HEK293 (cell line): Measurements from ENCODE around the gene CR1.

ENCODE experiments used
- CTCF ChIA-PET: fragments of 350-600 bp; formaldehyde crosslinking; extraction: SDS; loops from one replicate; lab custom pipeline; 2021; ENCODE audit warnings: antibody characterized with exemption; lab: Yijun Ruan, JAX
- POLR2A ChIA-PET: fragments of 300-600 bp; formaldehyde crosslinking; extraction: SDS; loops from one replicate; lab custom pipeline; 2020; ENCODE audit warnings: antibody characterized with exemption, inconsistent platforms; lab: Yijun Ruan, JAX
- H3K27ac ChIP-seq: fragments of 200-500 bp; sonication (Bioruptor generic); 2 replicates; pipeline ENCODE4 v1.5.1; 2014; ENCODE audit warnings: low read depth, low read length, control low read depth, inconsistent platforms; ENCODE audit errors: extremely low read depth
- H3K36me3 ChIP-seq, 2 experiments: fragments of 200-500 bp in 1 of 2; sonication (Bioruptor generic) in 1 of 2; 1 replicate in 1 of 2; 2 replicates in 1 of 2; pipeline ENCODE4 v1.5.1; 2014 to 2017; ENCODE audit warnings: inconsistent platforms in 2 of 2, low read length in 2 of 2; ENCODE audit not compliant: control insufficient read depth in 2 of 2, insufficient read depth in 1 of 2
- H3K4me1 ChIP-seq: fragments of 200-500 bp; sonication (Bioruptor generic); 2 replicates; pipeline ENCODE4 v1.5.1; 2014; ENCODE audit warnings: mild to moderate bottlenecking, low read length, inconsistent platforms; ENCODE audit not compliant: control insufficient read depth, insufficient read depth
- H3K4me3 ChIP-seq: 2 replicates; pipeline ENCODE4 v1.5.1; 2011; ENCODE audit warnings: low read depth, mild to moderate bottlenecking, control low read depth, low read length, moderate library complexity
- H3K9me3 ChIP-seq: fragments of 200-500 bp; sonication (Bioruptor generic); 2 replicates; pipeline ENCODE4 v1.5.1; 2014; ENCODE audit warnings: low read depth, low read length, inconsistent platforms; ENCODE audit not compliant: control insufficient read depth, insufficient read depth
- BCL11B ChIP-seq: fragments of 450-650 bp; formaldehyde crosslinking; IDR thresholded peaks from 2 replicates; pipeline ENCODE4 v1.5.1; 2016; ENCODE audit warnings: low read depth, missing biosample characterization, missing genetic modification characterization
- FEZF1 ChIP-seq: fragments of 450-650 bp; formaldehyde crosslinking; IDR thresholded peaks from 2 replicates; pipeline ENCODE4 v1.5.1; 2016; ENCODE audit warnings: missing biosample characterization, missing genetic modification characterization
- HOXC10 ChIP-seq: sonication (generic); formaldehyde crosslinking; IDR thresholded peaks from 2 replicates; pipeline ENCODE4 v1.8.1; 2023; ENCODE audit warnings: mild to moderate bottlenecking, missing genetic modification reagents
- MZF1 ChIP-seq: fragments of 450-650 bp; formaldehyde crosslinking; IDR thresholded peaks from 2 replicates; pipeline ENCODE4 v1.5.1; 2017; ENCODE audit warnings: missing biosample characterization, missing genetic modification characterization, borderline replicate concordance
- SP3 ChIP-seq: fragments of 450-650 bp; formaldehyde crosslinking; IDR thresholded peaks from 2 replicates; pipeline ENCODE4 v1.5.1; 2016; ENCODE audit warnings: missing biosample characterization, missing genetic modification characterization
- WT1 ChIP-seq: fragments of 450-650 bp; formaldehyde crosslinking; IDR thresholded peaks from 2 replicates; pipeline ENCODE4 v1.5.1; 2016; ENCODE audit warnings: missing biosample characterization, missing genetic modification characterization
- ZBTB17 ChIP-seq: fragments of 450-650 bp; formaldehyde crosslinking; IDR thresholded peaks from 2 replicates; pipeline ENCODE4 v1.5.1; 2016; ENCODE audit warnings: missing biosample characterization, missing genetic modification characterization
- ZNF473 ChIP-seq: fragments of 450-650 bp; formaldehyde crosslinking; IDR thresholded peaks from 2 replicates; pipeline ENCODE4 v1.5.1; 2017; ENCODE audit warnings: missing biosample characterization, missing genetic modification characterization
- ZNF596 ChIP-seq: fragments of 450-650 bp; IDR thresholded peaks from 2 replicates; pipeline ENCODE4 v1.5.0; 2018; ENCODE audit warnings: missing biosample characterization, mild to moderate bottlenecking, missing genetic modification characterization, moderate library complexity
- ZNF624 ChIP-seq: fragments of 450-650 bp; formaldehyde crosslinking; IDR thresholded peaks from 2 replicates; pipeline ENCODE4 v1.5.1; 2017; ENCODE audit warnings: missing biosample characterization, missing genetic modification characterization
- ZNF670 ChIP-seq: fragments of 450-650 bp; formaldehyde crosslinking; IDR thresholded peaks from 2 replicates; pipeline ENCODE4 v1.5.1; 2016; ENCODE audit warnings: missing biosample characterization, missing genetic modification characterization, low read depth
- ZNF785 ChIP-seq: fragments of 450-650 bp; formaldehyde crosslinking; IDR thresholded peaks from 2 replicates; pipeline ENCODE4 v1.5.1; 2016; ENCODE audit warnings: missing biosample characterization, missing genetic modification characterization
- ZSCAN30 ChIP-seq: fragments of 450-650 bp; IDR thresholded peaks from 2 replicates; pipeline ENCODE4 v1.5.1; 2018; ENCODE audit warnings: missing biosample characterization, mild to moderate bottlenecking, missing genetic modification characterization, moderate library complexity
- TF ChIP-seq, protein P1 (sequence below): fragments of 450-650 bp; formaldehyde crosslinking; IDR thresholded peaks from 2 replicates; pipeline ENCODE4 v1.5.1; 2016; ENCODE audit warnings: missing biosample characterization, missing genetic modification characterization
- TF ChIP-seq, protein P2 (sequence below): fragments of 450-650 bp; formaldehyde crosslinking; IDR thresholded peaks from 2 replicates; pipeline ENCODE4 v1.5.1; 2016; ENCODE audit warnings: missing biosample characterization, missing genetic modification characterization
- TF ChIP-seq, protein P3 (sequence below): fragments of 450-650 bp; formaldehyde crosslinking; conservative IDR thresholded peaks from 2 replicates; pipeline ENCODE4 v1.5.1; 2016; ENCODE audit warnings: low read depth, missing biosample characterization, missing genetic modification characterization
- TF ChIP-seq, protein P4 (sequence below): fragments of 450-650 bp; formaldehyde crosslinking; IDR thresholded peaks from 2 replicates; pipeline ENCODE4 v1.5.1; 2017; ENCODE audit warnings: missing biosample characterization, missing genetic modification characterization
- TF ChIP-seq, protein P5 (sequence below): fragments of 450-650 bp; formaldehyde crosslinking; conservative IDR thresholded peaks from 2 replicates; pipeline ENCODE4 v1.5.1; 2016; ENCODE audit warnings: low read depth, missing biosample characterization, missing genetic modification characterization

CR1 gene

DNA sequence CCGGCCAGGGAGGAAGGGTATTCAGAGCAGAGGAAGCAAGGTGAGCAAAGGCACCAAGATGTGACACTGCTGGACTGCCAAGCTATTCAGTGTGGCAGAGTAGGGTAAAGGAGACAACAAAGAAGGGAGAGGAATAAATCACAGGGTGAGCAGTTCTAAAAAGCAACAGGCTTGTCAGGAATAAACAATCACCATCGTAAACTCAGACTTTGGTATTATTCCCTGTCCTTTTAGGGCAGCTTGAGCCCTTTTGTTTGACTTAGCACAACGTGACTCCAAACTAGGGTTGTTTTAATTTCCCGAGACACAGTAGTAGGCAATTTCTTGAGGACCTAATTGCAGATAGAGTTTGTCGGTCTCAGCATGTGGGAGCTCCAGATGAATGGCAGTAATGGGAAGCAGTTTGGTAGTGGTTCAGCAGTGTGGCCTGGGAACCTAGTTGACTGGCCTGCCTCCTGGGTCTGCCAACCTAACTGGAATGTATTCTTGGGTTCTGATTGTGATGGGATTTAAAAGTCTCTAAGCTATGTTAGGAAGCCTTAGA is 153.3 kb downstream of the CR1 start (continued):
- TF ChIP-seq, protein P1, sequence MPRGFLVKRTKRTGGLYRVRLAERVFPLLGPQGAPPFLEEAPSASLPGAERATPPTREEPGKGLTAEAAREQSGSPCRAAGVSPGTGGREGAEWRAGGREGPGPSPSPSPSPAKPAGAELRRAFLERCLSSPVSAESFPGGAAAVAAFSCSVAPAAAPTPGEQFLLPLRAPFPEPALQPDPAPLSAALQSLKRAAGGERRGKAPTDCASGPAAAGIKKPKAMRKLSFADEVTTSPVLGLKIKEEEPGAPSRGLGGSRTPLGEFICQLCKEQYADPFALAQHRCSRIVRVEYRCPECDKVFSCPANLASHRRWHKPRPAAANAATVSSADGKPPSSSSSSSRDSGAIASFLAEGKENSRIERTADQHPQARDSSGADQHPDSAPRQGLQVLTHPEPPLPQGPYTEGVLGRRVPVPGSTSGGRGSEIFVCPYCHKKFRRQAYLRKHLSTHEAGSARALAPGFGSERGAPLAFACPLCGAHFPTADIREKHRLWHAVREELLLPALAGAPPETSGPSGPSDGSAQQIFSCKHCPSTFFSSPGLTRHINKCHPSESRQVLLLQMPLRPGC (tag by site-specific recombination): no peak
- TF ChIP-seq, protein P2, sequence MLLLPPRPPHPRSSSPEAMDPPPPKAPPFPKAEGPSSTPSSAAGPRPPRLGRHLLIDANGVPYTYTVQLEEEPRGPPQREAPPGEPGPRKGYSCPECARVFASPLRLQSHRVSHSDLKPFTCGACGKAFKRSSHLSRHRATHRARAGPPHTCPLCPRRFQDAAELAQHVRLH: no peak
- TF ChIP-seq ZSCAN30: no peak
- TF ChIP-seq MZF1 (tag by site-specific recombination): no peak

DNA sequence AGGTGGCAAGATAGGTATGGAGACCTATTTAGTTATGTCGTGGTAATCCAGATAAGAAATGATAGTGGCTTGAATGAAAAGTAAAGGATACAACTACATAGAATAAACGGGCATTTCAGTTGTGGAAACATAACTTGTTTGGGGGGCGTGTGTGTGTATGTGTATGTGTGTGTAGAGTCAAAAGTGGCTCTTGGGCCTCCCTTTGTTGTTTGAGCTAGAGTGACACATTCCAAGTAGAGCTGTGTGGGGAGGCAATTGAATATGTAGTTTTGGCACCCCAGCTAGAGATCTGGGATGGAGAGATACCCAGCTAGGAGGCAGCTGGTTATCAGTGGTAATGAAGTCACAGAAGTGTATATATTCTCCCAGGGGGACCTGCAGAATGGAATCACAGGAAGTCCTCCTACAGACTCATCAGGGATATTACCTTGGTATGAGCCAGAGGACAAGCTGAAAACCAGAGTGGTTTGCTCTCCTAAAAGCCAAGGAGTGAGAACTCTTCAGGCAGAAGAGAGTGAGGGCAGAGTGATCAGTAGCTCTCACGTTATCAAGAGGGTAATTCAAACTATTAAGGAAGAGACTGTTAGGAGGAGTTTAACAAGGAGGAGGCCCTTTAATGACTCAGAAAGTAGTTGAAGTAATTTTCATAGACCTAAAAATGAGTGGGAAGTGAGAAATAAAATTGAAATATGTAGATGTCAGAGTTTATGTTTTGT is 154.1 kb downstream of the CR1 start:
- H3K9me3 ChIP-seq: no peaks in the 10 kb centered on the region
- no peak overlapping the region for H3K4me3 ChIP-seq
- H3K36me3 ChIP-seq: no peaks in the 10 kb centered on the region
- H3K27ac ChIP-seq: no peak overlapping the region
- CTCF ChIA-PET: no interaction called here
- POLR2A ChIA-PET: no interaction called here
- no peaks in the 10 kb centered on the region for H3K4me1 ChIP-seq
- TF ChIP-seq, protein P1 (tag by site-specific recombination): no peak
- TF ChIP-seq, protein P3, sequence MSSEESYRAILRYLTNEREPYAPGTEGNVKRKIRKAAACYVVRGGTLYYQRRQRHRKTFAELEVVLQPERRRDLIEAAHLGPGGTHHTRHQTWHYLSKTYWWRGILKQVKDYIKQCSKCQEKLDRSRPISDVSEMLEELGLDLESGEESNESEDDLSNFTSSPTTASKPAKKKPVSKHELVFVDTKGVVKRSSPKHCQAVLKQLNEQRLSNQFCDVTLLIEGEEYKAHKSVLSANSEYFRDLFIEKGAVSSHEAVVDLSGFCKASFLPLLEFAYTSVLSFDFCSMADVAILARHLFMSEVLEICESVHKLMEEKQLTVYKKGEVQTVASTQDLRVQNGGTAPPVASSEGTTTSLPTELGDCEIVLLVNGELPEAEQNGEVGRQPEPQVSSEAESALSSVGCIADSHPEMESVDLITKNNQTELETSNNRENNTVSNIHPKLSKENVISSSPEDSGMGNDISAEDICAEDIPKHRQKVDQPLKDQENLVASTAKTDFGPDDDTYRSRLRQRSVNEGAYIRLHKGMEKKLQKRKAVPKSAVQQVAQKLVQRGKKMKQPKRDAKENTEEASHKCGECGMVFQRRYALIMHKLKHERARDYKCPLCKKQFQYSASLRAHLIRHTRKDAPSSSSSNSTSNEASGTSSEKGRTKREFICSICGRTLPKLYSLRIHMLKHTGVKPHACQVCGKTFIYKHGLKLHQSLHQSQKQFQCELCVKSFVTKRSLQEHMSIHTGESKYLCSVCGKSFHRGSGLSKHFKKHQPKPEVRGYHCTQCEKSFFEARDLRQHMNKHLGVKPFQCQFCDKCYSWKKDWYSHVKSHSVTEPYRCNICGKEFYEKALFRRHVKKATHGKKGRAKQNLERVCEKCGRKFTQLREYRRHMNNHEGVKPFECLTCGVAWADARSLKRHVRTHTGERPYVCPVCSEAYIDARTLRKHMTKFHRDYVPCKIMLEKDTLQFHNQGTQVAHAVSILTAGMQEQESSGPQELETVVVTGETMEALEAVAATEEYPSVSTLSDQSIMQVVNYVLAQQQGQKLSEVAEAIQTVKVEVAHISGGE (tag by site-specific recombination): no peak
- TF ChIP-seq HOXC10 (CRISPR knock-in tag) (no peak), ZNF596 (tag by site-specific recombination) (no peak), ZNF785 (tag by site-specific recombination) (no peak), ZNF670 (tag by site-specific recombination) (no peak), ZBTB17 (tag by site-specific recombination) (peak; percentile 68), ZNF473 (no peak), WT1 (peak; percentile 74; the same call in 1 of the 2 replicates), ZNF624 (tag by site-specific recombination) (no peak), FEZF1 (tag by site-specific recombination) (no peak), BCL11B (tag by site-specific recombination) (no peak), SP3 (tag by site-specific recombination) (no peak)
- TF ChIP-seq, protein P4, sequence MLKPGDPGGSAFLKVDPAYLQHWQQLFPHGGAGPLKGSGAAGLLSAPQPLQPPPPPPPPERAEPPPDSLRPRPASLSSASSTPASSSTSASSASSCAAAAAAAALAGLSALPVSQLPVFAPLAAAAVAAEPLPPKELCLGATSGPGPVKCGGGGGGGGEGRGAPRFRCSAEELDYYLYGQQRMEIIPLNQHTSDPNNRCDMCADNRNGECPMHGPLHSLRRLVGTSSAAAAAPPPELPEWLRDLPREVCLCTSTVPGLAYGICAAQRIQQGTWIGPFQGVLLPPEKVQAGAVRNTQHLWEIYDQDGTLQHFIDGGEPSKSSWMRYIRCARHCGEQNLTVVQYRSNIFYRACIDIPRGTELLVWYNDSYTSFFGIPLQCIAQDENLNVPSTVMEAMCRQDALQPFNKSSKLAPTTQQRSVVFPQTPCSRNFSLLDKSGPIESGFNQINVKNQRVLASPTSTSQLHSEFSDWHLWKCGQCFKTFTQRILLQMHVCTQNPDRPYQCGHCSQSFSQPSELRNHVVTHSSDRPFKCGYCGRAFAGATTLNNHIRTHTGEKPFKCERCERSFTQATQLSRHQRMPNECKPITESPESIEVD (tag by site-specific recombination): peak; percentile 46; the same call in 1 of the 2 replicates
- TF ChIP-seq, protein P5, sequence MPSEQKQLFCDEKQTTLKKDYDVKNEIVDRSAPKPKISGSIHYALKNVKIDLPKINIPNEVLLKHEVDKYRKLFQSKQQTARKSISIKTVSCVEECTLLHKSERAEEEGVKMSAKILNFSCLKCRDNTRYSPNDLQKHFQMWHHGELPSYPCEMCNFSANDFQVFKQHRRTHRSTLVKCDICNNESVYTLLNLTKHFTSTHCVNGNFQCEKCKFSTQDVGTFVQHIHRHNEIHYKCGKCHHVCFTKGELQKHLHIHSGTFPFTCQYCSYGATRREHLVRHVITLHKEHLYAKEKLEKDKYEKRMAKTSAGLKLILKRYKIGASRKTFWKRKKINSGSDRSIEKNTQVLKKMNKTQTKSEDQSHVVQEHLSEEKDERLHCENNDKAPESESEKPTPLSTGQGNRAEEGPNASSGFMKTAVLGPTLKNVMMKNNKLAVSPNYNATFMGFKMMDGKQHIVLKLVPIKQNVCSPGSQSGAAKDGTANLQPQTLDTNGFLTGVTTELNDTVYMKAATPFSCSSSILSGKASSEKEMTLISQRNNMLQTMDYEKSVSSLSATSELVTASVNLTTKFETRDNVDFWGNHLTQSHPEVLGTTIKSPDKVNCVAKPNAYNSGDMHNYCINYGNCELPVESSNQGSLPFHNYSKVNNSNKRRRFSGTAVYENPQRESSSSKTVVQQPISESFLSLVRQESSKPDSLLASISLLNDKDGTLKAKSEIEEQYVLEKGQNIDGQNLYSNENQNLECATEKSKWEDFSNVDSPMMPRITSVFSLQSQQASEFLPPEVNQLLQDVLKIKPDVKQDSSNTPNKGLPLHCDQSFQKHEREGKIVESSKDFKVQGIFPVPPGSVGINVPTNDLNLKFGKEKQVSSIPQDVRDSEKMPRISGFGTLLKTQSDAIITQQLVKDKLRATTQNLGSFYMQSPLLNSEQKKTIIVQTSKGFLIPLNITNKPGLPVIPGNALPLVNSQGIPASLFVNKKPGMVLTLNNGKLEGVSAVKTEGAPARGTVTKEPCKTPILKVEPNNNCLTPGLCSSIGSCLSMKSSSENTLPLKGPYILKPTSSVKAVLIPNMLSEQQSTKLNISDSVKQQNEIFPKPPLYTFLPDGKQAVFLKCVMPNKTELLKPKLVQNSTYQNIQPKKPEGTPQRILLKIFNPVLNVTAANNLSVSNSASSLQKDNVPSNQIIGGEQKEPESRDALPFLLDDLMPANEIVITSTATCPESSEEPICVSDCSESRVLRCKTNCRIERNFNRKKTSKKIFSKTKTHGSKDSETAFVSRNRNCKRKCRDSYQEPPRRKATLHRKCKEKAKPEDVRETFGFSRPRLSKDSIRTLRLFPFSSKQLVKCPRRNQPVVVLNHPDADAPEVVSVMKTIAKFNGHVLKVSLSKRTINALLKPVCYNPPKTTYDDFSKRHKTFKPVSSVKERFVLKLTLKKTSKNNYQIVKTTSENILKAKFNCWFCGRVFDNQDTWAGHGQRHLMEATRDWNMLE (tag by site-specific recombination): no peak
